Astrocyte of the cerebellum (primary cell): Measurements from ENCODE around the gene FRMD6.

Experiments
- DNase-seq: peaks from one replicate; pipeline ENCODE4 v3.0.0-alpha.2; 2011; ENCODE audit warnings: low read depth
- H3K4me3 ChIP-seq: 2 replicates; pipeline ENCODE4 v1.5.1; 2011; ENCODE audit warnings: mild to moderate bottlenecking, low read depth, low read length, moderate library complexity
- in situ Hi-C: cut with HindIII; loops from 2 replicates; pipeline ENCODE4 v1.10.0; 2017; ENCODE audit warnings: low sequenced_read_pairs
- TF ChIP-seq, protein P1 (sequence below): IDR thresholded peaks from 2 replicates; pipeline ENCODE4 v1.5.1; 2012; ENCODE audit warnings: low read length, low read depth, moderate library complexity, mild to moderate bottlenecking; ENCODE audit errors: missing control alignments

The FRMD6 gene

DNA sequence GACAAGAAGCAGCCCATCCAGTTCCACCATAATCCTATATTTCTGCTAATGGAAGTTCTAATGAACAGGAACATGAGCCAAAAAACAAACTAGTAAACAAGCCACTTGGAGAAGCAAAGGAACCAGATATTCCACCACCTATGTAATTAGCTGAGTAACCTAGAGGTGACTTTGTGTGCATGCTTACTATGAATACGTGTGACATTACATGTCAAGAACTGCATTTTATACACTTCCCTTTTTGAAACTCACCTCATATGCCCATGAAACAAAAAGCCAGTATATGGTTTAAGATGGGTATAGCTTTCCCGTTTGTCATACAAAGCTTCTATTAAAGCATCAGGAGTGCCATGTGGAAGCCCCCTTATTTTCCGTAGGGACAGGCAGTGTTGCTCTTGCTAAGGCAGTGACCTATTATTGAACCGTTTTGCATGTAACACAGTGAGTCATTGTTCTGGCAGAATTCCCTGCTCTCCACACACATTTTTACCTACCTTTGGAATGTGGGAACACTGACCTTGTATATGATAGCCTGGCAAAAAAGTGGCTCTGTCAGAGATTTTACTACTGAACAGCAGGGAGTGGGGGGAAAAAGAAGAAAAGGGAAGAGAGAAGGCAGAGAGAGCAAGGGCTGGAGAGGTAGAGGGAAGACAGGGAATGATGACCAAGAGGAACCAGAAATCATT is 34.8 kb upstream of the FRMD6 start:
- TF ChIP-seq, protein P1, sequence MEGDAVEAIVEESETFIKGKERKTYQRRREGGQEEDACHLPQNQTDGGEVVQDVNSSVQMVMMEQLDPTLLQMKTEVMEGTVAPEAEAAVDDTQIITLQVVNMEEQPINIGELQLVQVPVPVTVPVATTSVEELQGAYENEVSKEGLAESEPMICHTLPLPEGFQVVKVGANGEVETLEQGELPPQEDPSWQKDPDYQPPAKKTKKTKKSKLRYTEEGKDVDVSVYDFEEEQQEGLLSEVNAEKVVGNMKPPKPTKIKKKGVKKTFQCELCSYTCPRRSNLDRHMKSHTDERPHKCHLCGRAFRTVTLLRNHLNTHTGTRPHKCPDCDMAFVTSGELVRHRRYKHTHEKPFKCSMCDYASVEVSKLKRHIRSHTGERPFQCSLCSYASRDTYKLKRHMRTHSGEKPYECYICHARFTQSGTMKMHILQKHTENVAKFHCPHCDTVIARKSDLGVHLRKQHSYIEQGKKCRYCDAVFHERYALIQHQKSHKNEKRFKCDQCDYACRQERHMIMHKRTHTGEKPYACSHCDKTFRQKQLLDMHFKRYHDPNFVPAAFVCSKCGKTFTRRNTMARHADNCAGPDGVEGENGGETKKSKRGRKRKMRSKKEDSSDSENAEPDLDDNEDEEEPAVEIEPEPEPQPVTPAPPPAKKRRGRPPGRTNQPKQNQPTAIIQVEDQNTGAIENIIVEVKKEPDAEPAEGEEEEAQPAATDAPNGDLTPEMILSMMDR = no peak
- DNase-seq = peak; percentile 94
- in situ Hi-C loops = no loop called here
- no peak overlapping the region for H3K4me3 ChIP-seq

DNA sequence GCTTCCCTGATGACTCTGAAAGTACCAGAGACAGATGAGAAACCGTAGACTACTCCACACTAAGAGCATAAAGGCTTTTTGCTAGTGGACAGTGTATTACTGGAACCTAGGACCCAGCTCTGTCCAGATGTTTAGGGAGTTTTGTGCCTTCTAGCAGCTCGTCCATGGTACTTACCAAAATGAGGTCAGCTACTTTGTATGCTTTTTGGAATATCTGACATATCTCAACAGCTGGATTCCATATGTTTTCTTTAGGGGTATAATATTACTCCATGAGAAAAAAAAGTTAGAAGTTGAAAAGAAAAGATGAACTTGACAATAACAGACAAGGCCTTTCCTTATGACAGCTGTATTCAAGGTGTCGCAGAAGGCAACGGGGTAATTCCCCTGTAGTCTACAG is 32.1 kb upstream of the FRMD6 start:
- in situ Hi-C loops = no loop called here
- no peak overlapping the region for H3K4me3 ChIP-seq
- no peak for DNase-seq
- TF ChIP-seq, protein P1 = no peak

DNA sequence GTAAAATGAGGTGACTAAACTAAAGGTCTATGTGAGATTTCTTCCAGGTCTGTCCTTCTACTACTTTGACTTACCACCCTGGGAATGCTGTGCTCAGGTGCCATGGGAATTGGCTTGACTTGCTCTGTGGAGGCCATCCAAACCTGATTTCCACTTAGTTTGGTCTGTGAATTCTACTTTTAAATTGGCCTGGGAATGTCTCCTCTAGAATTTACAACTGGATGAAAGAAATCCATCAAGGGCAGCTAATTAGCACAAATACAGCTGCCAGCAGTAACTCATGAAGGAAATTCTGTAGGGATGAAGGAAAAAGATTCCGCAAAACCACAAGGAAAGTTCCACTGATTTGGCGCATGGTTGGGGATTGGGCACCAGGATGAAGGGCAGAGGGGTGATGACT is 31.7 kb upstream of the FRMD6 start:
- in situ Hi-C loops = no loop called here
- TF ChIP-seq, protein P1 = no peak
- H3K4me3 ChIP-seq = no peak overlapping the region
- DNase-seq = no peak

DNA sequence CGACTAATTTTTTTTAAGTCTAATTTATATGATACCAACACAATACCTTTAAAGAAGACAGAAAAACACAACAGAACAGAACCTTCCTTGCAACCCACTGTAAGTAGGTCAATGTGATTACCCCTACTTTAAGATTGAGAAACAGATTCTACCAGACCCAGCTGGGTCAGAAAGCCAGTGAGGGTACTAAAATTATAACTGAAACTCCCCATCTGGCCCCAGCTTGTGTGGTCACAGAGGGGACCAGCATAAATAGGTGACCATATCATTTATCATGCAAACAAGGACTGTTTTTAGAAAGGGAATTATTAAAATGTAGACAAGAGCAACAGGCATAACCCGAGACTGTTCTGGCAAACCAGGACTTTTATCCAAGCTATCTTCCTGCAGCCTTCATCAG is 30.1 kb upstream of the FRMD6 start:
- no peak for DNase-seq
- H3K4me3 ChIP-seq = no peak overlapping the region
- TF ChIP-seq, protein P1 = no peak
- in situ Hi-C loops = no loop called here

DNA sequence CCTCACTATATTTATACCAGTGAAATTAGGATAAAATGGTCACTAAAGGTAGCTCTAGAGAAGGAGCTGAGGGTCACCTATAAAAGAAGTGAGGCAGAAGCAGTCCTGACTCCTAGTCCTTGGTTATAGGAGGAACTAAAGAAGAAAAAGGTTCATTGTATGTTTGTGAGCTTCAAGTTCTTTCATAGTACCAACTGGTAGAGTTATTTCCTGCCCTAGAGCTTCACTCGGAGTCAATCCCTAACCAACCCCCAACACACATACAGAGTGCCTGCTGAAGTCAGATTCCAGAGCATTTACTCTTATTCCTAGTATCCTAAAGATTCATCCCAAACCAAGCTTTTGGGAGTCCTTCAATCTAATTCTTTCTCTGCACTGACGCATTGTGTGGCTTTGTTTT is 29.3 kb upstream of the FRMD6 start:
- in situ Hi-C loops = no loop called here
- no peak overlapping the region for H3K4me3 ChIP-seq
- no peak for DNase-seq

DNA sequence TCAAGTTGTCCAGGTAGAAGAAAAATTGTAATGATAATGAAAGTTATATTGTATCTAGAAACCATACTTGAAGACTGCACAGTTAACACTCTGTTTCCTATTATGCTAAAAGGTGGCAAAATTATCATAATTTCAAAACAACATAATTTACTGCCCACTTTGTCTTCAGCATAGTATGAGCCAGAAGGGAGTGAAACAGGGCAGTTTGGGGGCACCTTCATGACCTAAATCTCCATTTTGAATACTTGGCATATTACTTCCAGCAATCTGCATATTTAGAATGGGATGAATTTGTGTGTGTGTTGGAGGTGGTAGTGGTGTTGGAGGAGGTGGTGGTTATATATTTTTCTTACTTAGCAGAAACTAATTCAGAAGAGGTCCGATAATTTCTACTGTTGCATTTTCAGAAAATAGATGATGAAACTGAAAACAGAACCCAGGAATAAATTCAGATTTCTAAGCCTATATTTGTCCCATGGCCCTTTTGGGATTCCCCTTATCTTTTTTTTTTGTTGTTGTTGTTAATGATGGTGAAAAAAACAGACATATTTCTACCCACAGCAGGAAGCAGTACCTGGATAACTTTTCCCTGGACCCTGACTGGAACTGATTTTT is 26.6 kb upstream of the FRMD6 start:
- TF ChIP-seq, protein P1 = no peak
- DNase-seq = no peak
- in situ Hi-C loops = no loop called here
- no peak overlapping the region for H3K4me3 ChIP-seq

More for the DNA sequence above, 29.3 kb upstream of the FRMD6 start:
- TF ChIP-seq, protein P1 = no peak
